GM19455 (cell line): Measurements from ENCODE around the gene ENPP6.
"Not testable (repeated sequence)": the region's sequence is repeated elsewhere in the genome, so short reads cannot be mapped to it uniquely, and the experiment has no call there.

Source experiments
- ATAC-seq: cut with Tn5 transposase; IDR thresholded peaks from one replicate; pipeline ENCODE4 v1.9.1; 2021; ENCODE audit not compliant: unreplicated experiment

Gene ENPP6

GRCh38 chr4:184237612-184238011 lies 19.9 kb upstream of the ENPP6 start:
- no peak for ATAC-seq

GRCh38 chr4:184235526-184235925 lies 17.9 kb upstream of the ENPP6 start:
- no peak for ATAC-seq

GRCh38 chr4:184234155-184234554 lies 16.5 kb upstream of the ENPP6 start:
- no peak for ATAC-seq

GRCh38 chr4:184232975-184233374 lies 15.3 kb upstream of the ENPP6 start:
- ATAC-seq = no peak

GRCh38 chr4:184232202-184232601 lies 14.5 kb upstream of the ENPP6 start:
- no peak for ATAC-seq

- ATAC-seq = no peak
Measured at GRCh38 chr4:184231573-184231972, 13.9 kb upstream of the ENPP6 start.

- no peak for ATAC-seq
Measured at GRCh38 chr4:184228056-184228705, 10.5 kb upstream of the ENPP6 start.

GRCh38 chr4:184216515-184216914 lies 1.2 kb downstream of the ENPP6 start:
- no peak for ATAC-seq

GRCh38 chr4:184215709-184216328 lies 1.9 kb downstream of the ENPP6 start:
- no peak for ATAC-seq

- no peak for ATAC-seq
Measured at GRCh38 chr4:184214931-184215330, 2.7 kb downstream of the ENPP6 start.

- ATAC-seq = not testable (repeated sequence)
Measured at GRCh38 chr4:184207734-184208607, 9.7 kb downstream of the ENPP6 start.

GRCh38 chr4:184205243-184205642 lies 12.4 kb downstream of the ENPP6 start:
- ATAC-seq = no peak

- no peak for ATAC-seq
Measured at GRCh38 chr4:184203300-184203699, 14.4 kb downstream of the ENPP6 start.

- ATAC-seq = no peak
Measured at GRCh38 chr4:184201179-184201578, 16.5 kb downstream of the ENPP6 start.

GRCh38 chr4:184200296-184200695 lies 17.4 kb downstream of the ENPP6 start:
- ATAC-seq = no peak

GRCh38 chr4:184199780-184200179 lies 17.9 kb downstream of the ENPP6 start:
- no peak for ATAC-seq

GRCh38 chr4:184198190-184198589 lies 19.5 kb downstream of the ENPP6 start:
- no peak for ATAC-seq

GRCh38 chr4:184197536-184198082 lies 20.1 kb downstream of the ENPP6 start:
- ATAC-seq = no peak

GRCh38 chr4:184196730-184197385 lies 20.8 kb downstream of the ENPP6 start:
- ATAC-seq = no peak

- no peak for ATAC-seq
Measured at GRCh38 chr4:184193556-184194525, 23.8 kb downstream of the ENPP6 start.
